Suprapubic skin (tissue), 4 donors: ENCODE data around the gene BIN1. TPM values are rescaled to one million over a fixed set of nuclear protein-coding genes. Genes with fewer than 3 reads are reported as not detected.
A peak's percentile ranks its signal among the peaks of the same experiment; 100 is the strongest.

ENCODE experiments used
- DNase-seq, 2 donors: peaks; one replicate each; pipeline ENCODE4 v3.0.0-alpha.2; 2019; ENCODE audit warnings: low spot score in 2 of 2
- H3K27ac ChIP-seq: fragments of 200-600 bp; sonication (generic); one replicate; pipeline ENCODE4 v1.5.1; 2019
- H3K27me3 ChIP-seq: fragments of 200-600 bp; sonication (generic); one replicate; pipeline ENCODE4 v1.5.1; 2019
- H3K36me3 ChIP-seq: fragments of 200-600 bp; sonication (generic); one replicate; pipeline ENCODE4 v1.5.1; 2019
- H3K4me1 ChIP-seq: fragments of 200-600 bp; sonication (generic); one replicate; pipeline ENCODE4 v1.5.1; 2019
- H3K4me3 ChIP-seq: fragments of 200-600 bp; sonication (generic); one replicate; pipeline ENCODE4 v1.5.1; 2019; ENCODE audit warnings: mild to moderate bottlenecking
- H3K9me3 ChIP-seq: fragments of 200-600 bp; sonication (generic); one replicate; pipeline ENCODE4 v1.5.1; 2019
- EP300 ChIP-seq: sonication (generic); formaldehyde crosslinking; IDR thresholded peaks from one replicate; pipeline ENCODE4 v1.6.1; 2017; ENCODE audit warnings: antibody characterized with exemption
- POLR2A ChIP-seq, 2 donors: fragments of 450-650 bp; IDR thresholded peaks; one replicate each; pipeline ENCODE4 v1.6.1; 2017; ENCODE audit warnings: antibody characterized with exemption in 2 of 2, mild to moderate bottlenecking in 2 of 2, moderate library complexity in 2 of 2
- POLR2AphosphoS5 ChIP-seq, 3 donors: sonication (generic); formaldehyde crosslinking; IDR thresholded peaks; one replicate each; pipeline ENCODE4 v1.6.1; 2017; ENCODE audit warnings: antibody characterized with exemption in 3 of 3
- WGBS: methylation state at CpG from one replicate; pipeline ENCODE4 v1.1.5; 2018; 5-methylcytosine and 5-hydroxymethylcytosine counted together
- total RNA-seq, 4 donors: library from RNA; depleted of rRNA; stranded (reverse); fragments of >200 nt; gene quantifications; one replicate each; pipeline ENCODE4 v1.1.0, GENCODE V29; 2016
- TF ChIP-seq, protein P1 (sequence below), 2 donors: fragments of 200-600 bp in 1 of 2; fragments of 450-650 bp in 1 of 2; sonication (generic) in 1 of 2; IDR thresholded peaks; one replicate each; pipeline ENCODE4 v1.5.1; 2016 to 2019; ENCODE audit warnings: antibody characterized with exemption in 2 of 2, mild to moderate bottlenecking in 1 of 2, moderate library complexity in 1 of 2

The BIN1 gene
- total RNA-seq, 4 donors from 2014 or later, result 5.6 to 13.3 (median 8.8) TPM

DNA sequence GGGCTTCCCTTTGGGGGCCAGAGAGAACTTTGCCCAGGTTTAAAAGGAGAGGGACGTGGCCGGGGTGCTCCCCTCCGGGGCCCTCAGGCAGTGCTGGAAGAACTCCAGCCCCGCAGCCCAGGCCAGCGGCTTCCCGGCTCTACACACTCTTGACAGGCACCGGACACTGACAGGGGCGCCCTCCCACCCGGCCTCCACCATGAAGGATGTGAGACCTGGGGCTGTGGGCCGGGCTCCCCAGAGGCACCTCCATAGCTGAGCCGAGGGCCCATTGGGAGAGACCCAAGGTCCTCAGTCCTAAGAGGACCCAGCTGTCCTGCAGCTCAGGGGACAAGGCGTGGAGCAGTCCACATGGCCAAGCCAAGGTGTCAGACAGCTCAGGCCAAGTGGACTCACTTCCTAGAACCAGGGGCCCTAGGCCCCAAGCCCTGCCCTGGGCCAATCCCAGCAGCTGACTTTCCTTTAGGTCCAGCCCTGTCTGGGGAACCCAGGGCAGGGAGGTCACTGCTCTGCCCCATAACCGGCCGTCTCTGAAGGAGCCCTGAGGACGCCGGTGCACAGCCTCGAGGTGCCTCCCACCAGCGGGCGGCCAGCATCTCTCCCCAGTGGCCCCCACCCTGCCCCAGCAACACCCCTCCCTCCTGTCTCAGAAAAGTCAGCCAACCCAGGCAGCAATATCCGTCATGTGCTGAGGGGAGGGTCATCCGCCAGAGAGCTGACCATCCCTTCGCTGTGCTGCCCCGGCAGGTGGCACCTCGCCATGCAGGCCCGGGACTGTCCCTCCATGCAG lies 51.8 kb downstream of the BIN1 start:
- H3K9me3 ChIP-seq, result no peaks in the 10 kb centered on the region
- H3K27me3 ChIP-seq, result no peaks in the 10 kb centered on the region
- no peak for TF ChIP-seq POLR2AphosphoS5 (IDR thresholded peaks at IDR 0.05)
- TF ChIP-seq POLR2A (IDR thresholded peaks at IDR 0.05), result no peak
- no peak for TF ChIP-seq EP300
- TF ChIP-seq, protein P1, sequence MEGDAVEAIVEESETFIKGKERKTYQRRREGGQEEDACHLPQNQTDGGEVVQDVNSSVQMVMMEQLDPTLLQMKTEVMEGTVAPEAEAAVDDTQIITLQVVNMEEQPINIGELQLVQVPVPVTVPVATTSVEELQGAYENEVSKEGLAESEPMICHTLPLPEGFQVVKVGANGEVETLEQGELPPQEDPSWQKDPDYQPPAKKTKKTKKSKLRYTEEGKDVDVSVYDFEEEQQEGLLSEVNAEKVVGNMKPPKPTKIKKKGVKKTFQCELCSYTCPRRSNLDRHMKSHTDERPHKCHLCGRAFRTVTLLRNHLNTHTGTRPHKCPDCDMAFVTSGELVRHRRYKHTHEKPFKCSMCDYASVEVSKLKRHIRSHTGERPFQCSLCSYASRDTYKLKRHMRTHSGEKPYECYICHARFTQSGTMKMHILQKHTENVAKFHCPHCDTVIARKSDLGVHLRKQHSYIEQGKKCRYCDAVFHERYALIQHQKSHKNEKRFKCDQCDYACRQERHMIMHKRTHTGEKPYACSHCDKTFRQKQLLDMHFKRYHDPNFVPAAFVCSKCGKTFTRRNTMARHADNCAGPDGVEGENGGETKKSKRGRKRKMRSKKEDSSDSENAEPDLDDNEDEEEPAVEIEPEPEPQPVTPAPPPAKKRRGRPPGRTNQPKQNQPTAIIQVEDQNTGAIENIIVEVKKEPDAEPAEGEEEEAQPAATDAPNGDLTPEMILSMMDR (IDR thresholded peaks at IDR 0.05), result no peak
- no peak overlapping the region for H3K4me3 ChIP-seq
- no peak overlapping the region for H3K27ac ChIP-seq
- no CpG with 5 or more reads among the region's 25 CpGs for WGBS
- H3K36me3 ChIP-seq, result peaks cover 13% of the 10 kb centered on the region
- H3K4me1 ChIP-seq, result peaks cover 2% of the 10 kb centered on the region
- no peak for DNase-seq

DNA sequence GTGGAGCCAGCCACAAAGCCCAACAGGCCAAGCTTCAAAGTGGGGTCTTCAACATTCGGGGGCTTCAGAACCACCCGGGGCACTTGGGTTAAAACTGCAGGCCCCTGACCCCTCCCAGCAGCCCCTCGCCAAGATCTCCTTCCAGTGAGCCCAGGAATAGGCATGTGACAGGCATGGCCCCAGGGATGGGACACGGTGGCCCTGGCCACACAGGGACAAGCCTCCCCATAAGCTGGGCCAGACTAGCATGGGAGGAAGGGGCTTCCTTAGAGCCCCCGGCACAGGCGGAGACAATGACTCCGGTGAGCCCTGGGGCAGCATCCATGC lies 52.4 kb downstream of the BIN1 start:
- peaks cover 7% of the 10 kb centered on the region for H3K4me1 ChIP-seq
- DNase-seq, result no peak
- H3K27me3 ChIP-seq, result no peaks in the 10 kb centered on the region
- no peak overlapping the region for H3K4me3 ChIP-seq
- H3K9me3 ChIP-seq, result no peaks in the 10 kb centered on the region
- H3K27ac ChIP-seq, result no peak overlapping the region
- TF ChIP-seq POLR2AphosphoS5 (IDR thresholded peaks at IDR 0.05) (no peak), EP300 (no peak), POLR2A (IDR thresholded peaks at IDR 0.05) (no peak)
- TF ChIP-seq, protein P1 (IDR thresholded peaks at IDR 0.05), result no peak
- peaks cover 10% of the 10 kb centered on the region for H3K36me3 ChIP-seq
- 83% methylated on average over 4 of the region's 7 CpGs for WGBS

DNA sequence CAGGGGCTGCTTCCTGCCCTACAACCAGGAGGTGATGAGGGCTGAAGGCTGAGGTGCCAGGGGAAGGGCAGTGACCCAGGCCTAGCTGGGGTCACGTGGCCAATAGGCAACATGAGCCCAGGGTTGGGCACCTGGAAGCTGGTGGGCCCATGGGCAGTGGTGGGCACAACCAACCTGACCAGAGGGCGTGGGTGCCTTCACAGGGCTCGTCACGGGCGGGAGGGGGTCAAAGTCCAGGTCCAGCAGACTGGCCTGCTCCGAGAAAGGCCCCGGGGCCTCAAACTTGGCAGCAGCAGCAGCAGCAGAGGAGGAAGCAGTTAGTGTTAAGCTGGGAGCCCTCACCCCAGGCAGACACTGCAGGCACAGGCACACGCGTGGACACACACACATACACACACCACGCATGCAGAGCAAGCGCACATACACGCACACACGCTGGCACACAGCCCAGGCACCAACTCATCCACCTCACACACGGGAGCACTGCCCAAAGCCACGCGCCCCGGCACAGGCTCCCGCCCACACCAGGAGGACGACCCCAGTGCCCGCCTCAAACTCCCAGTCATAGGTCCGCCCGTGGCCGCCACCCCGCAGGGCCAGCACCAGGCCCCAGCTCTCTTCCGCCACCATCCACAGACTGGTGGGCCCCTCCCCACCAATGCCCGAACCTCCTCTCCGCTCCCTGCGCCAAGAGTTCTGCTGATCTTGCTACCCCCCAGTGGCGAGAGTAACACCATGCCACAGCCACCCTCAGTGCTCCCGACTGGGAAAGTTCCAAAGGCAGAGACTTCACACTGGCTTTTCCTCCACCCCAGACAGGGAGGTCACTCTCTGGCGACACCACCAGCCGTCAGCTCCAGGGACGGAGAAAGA lies 53.0 kb downstream of the BIN1 start:
- Histone ChIP-seq H3K4me1 (peaks cover 7% of the 10 kb centered on the region), H3K27ac (no peak overlapping the region), H3K27me3 (no peaks in the 10 kb centered on the region), H3K36me3 (peaks cover 10% of the 10 kb centered on the region), H3K9me3 (no peaks in the 10 kb centered on the region), H3K4me3 (no peak overlapping the region)
- DNase-seq, result peak in 1 of 2 donors; percentile 61
- TF ChIP-seq POLR2A (IDR thresholded peaks at IDR 0.05), result no peak
- 84% methylated on average over 31 of the region's 33 CpGs for WGBS

DNA sequence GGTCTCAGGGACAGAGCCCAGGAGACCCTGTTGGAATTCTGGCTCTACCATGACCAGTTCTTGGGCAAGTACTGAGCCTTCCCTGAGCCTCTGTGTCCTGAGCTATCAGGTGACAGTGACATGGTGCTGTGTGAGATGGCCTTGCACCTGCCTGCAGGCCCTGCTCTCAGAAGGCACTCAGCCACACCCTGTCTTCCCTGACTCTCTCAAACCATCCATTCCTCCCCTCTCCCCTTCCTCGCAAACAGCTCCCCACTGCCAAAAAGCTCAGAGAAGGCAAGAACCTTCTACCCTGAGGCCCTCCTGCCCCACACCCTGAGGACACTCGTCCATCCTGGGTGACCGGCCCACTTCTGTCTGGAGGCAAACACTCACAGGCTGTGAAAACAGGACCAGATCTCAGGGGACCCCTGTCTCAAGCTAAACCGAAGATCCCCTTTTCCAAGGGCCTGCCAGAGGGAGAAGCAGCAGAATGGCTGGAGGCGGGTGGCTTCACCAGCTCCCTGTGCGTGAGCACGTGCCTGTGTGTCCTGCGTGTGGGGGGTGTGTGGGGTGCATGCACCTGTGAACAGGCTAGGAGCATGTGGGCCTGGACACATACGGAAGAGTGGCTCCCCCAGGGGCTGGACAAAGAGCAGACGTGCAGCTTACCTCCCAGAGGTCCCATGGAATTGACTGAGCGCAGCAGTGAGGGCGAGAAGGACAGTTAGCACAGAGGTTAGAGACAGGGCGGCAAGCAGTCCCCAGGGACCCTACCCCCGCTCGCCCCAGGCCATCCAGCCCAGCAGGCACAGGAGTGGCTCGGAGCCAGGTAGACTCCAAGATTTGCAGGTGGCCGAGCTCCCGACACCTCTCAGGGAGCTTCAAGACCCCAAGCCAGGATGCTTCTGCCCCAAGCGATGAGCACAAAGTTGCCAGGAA lies 53.9 kb downstream of the BIN1 start:
- WGBS, result 85% methylated on average over 18 of the region's 19 CpGs
- TF ChIP-seq EP300 (no peak), POLR2AphosphoS5 (IDR thresholded peaks at IDR 0.05) (no peak), POLR2A (IDR thresholded peaks at IDR 0.05) (no peak)
- TF ChIP-seq, protein P1 (IDR thresholded peaks at IDR 0.05), result no peak
- peaks cover 11% of the 10 kb centered on the region for H3K36me3 ChIP-seq
- no peak overlapping the region for H3K27ac ChIP-seq
- H3K27me3 ChIP-seq, result no peaks in the 10 kb centered on the region
- H3K4me3 ChIP-seq, result no peak overlapping the region
- no peaks in the 10 kb centered on the region for H3K9me3 ChIP-seq
- peak in 1 of 2 donors; percentile 61 for DNase-seq
- peaks cover 7% of the 10 kb centered on the region for H3K4me1 ChIP-seq

DNA sequence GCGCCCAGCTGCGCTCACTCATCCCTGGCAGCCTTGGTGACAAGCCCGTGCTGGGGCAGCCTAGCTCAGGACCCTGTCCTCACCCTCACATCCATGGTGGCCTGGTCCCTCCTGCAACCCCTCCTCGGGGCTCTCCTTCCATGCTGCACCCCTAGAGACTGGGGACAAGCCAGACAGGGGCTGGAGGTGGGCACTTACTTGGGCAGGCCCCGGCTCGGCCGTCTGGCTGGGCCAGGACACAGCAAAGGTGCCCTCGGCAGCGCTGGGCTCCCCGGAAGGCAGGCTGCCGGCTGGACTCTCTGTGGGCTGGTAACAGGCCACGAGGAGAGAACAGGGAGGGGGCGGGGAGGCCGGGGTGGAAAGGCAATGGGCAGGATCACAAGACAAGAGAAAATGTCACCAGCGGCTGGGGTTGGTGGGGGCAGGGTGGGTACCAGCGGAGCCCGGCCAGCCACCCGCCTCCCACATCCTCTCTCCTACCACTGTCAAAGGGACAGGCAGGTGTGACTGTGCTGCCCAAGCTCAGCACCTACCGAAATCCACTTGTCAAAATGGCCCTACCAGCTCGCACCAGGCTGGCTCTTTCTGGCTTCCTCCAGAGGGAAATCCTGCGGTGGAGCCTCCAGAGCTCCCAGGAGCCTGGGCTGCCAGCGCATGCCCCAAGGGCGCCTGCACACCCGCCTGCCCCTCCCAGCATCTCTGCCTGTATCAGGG lies 54.7 kb downstream of the BIN1 start:
- peak; percentile 63 to 69 for DNase-seq
- H3K4me1 ChIP-seq, result peaks cover 7% of the 10 kb centered on the region
- no peak overlapping the region for H3K4me3 ChIP-seq
- no peak overlapping the region for H3K27ac ChIP-seq
- WGBS, result 82% methylated on average over 11 of the region's 24 CpGs
- no peaks in the 10 kb centered on the region for H3K9me3 ChIP-seq
- TF ChIP-seq EP300 (no peak), POLR2A (IDR thresholded peaks at IDR 0.05) (no peak), POLR2AphosphoS5 (IDR thresholded peaks at IDR 0.05) (no peak)
- TF ChIP-seq, protein P1 (IDR thresholded peaks at IDR 0.05), result no peak
- H3K36me3 ChIP-seq, result peaks cover 8% of the 10 kb centered on the region
- H3K27me3 ChIP-seq, result no peaks in the 10 kb centered on the region
